Airway epithelial cell (primary cell): ENCODE data around the gene OLIG3. TPM values are rescaled to one million over a fixed set of nuclear protein-coding genes. Genes with fewer than 3 reads are reported as not detected.

Experiments
- total RNA-seq: library from RNA; depleted of rRNA; stranded (reverse); fragments of >200 nt; gene quantifications from 2 replicates; pipeline ENCODE4 v1.2.3, GENCODE V29; 2015

OLIG3 gene
- not detected in 2 replicates for total RNA-seq

DNA sequence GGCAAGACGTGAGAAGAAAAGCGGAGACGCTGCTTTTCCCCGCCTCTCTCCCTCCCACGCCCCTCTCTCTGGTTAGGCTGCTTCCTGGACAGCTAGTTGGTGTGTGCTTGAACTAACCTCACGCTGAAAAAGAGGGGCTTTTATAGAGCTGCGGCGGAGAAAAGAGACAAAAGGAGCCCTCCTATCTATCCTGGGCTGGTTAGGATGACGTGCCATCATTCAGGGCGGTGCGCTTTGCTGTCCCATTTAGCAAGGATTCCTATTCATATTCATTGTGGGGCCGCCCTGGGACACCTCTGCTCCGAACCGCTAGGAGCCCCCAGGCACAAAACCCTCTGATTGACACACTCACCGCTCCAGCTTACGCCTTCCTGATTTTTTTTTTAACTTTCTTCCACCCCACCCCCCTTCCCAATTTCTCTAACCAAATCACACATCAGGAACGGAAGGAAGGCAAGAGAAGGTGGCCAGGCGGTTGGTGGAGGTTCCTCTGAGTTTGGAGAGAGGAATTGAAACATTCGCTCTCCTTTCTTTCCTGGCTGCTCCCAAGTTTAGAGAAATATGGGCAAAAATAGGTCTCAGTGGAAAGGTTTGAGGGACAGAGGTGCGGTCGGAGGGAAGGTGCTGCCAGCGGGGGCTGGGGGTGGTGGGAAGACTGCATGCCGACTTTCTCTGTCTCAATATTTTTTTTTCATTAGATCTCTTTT is at the start of gene OLIG3:
TSS of gene OLIG3 (minus strand) at position 114 of the 707 bp plus-strand sequence. CDS start 224 bp downstream, outside the sequence.

